Smooth muscle cell (in vitro differentiated cells): ENCODE data around the gene ATP6V1C2. TPM values are rescaled to one million over a fixed set of nuclear protein-coding genes. Genes with fewer than 3 reads are reported as not detected.

Experiments used
- DNase-seq: peaks from one replicate; lab custom pipeline; 2025; ENCODE audit not compliant: unreplicated experiment; lab: John Stamatoyannopoulos, UW
- H2AFZ ChIP-seq: fragments of 200-600 bp; sonication (generic); 2 replicates; pipeline ENCODE4 v1.6.0; 2016; ENCODE audit warnings: antibody characterized with exemption, low read depth, mild to moderate bottlenecking
- H3F3A ChIP-seq: fragments of 200-600 bp; sonication (generic); 2 replicates; pipeline ENCODE4 v1.6.0; 2017; ENCODE audit warnings: antibody characterized with exemption, low read depth
- H3K27ac ChIP-seq: fragments of 200-600 bp; sonication (generic); 2 replicates; pipeline ENCODE4 v1.5.1; 2016; ENCODE audit warnings: low read depth, mild to moderate bottlenecking
- H3K27me3 ChIP-seq: fragments of 200-600 bp; sonication (generic); 2 replicates; pipeline ENCODE4 v1.6.1; 2016; ENCODE audit warnings: low read depth, mild to moderate bottlenecking
- H3K36me3 ChIP-seq: fragments of 200-600 bp; sonication (generic); 2 replicates; pipeline ENCODE4 v1.5.1; 2016; ENCODE audit warnings: low read depth
- H3K4me1 ChIP-seq: fragments of 200-600 bp; sonication (generic); 2 replicates; pipeline ENCODE4 v1.5.1; 2016; ENCODE audit warnings: low read depth
- H3K4me2 ChIP-seq: fragments of 200-600 bp; sonication (generic); 2 replicates; pipeline ENCODE4 v1.6.0; 2016; ENCODE audit warnings: mild to moderate bottlenecking
- H3K4me3 ChIP-seq: fragments of 200-600 bp; sonication (generic); 2 replicates; pipeline ENCODE4 v1.5.1; 2016; ENCODE audit warnings: mild to moderate bottlenecking
- H3K79me2 ChIP-seq: fragments of 200-600 bp; sonication (generic); 2 replicates; pipeline ENCODE4 v1.6.0; 2016; ENCODE audit warnings: low read depth, mild to moderate bottlenecking
- H3K9ac ChIP-seq: fragments of 200-600 bp; sonication (generic); 2 replicates; pipeline ENCODE4 v1.6.0; 2016; ENCODE audit warnings: low read depth
- H3K9me3 ChIP-seq: fragments of 200-600 bp; sonication (generic); replicated peaks from 2 replicates; pipeline ENCODE4 v1.5.1; 2016; ENCODE audit warnings: low read depth
- H4K20me1 ChIP-seq: fragments of 200-600 bp; sonication (generic); 2 replicates; pipeline ENCODE4 v1.6.0; 2016; ENCODE audit warnings: low read depth
- WGBS: methylation state at CpG from one replicate; pipeline ENCODE4 v1.1.7; 2016; ENCODE audit warnings: low lambda C conversion rate; 5-methylcytosine and 5-hydroxymethylcytosine counted together
- polyA plus RNA-seq: library from polyadenylated mRNA; unstranded; fragments of >200 nt; fragmentation: Nextera tagmentation; extraction: Ambion mirVana; gene quantifications from 2 replicates; pipeline ENCODE4 v1.2.1, GENCODE V29; 2016
- total RNA-seq: library from RNA; depleted of rRNA; stranded (reverse); fragments of >200 nt; gene quantifications from 2 replicates; pipeline ENCODE4 v1.2.3, GENCODE V29; 2014
- TF ChIP-seq, protein P1 (sequence below): fragments of 200-600 bp; sonication (generic); IDR thresholded peaks from 2 replicates; pipeline ENCODE4 v1.5.1; 2017; ENCODE audit warnings: borderline replicate concordance, mild to moderate bottlenecking, antibody characterized with exemption; ENCODE audit not compliant: insufficient read depth, poor library complexity, severe bottlenecking

The ATP6V1C2 gene
- total and polyA plus RNA-seq, 2 experiments from 2014 or later: 0.53 to 1.5 TPM

- H3K27me3 ChIP-seq: no peaks in the 10 kb centered on the region
- H3K79me2 ChIP-seq: peaks cover 24% of the 10 kb centered on the region
- H2AFZ ChIP-seq: no peak overlapping the region
- no peaks in the 10 kb centered on the region for H3K4me1 ChIP-seq
- peaks cover 24% of the 10 kb centered on the region for H4K20me1 ChIP-seq
- peaks cover 10% of the 10 kb centered on the region for H3K36me3 ChIP-seq
- H3K4me2 ChIP-seq: no peak overlapping the region
- no peak overlapping the region for H3K27ac ChIP-seq
- 83% methylated on average over 1 of the region's 1 CpG for WGBS
- DNase-seq: no peak
- TF ChIP-seq, protein P1, sequence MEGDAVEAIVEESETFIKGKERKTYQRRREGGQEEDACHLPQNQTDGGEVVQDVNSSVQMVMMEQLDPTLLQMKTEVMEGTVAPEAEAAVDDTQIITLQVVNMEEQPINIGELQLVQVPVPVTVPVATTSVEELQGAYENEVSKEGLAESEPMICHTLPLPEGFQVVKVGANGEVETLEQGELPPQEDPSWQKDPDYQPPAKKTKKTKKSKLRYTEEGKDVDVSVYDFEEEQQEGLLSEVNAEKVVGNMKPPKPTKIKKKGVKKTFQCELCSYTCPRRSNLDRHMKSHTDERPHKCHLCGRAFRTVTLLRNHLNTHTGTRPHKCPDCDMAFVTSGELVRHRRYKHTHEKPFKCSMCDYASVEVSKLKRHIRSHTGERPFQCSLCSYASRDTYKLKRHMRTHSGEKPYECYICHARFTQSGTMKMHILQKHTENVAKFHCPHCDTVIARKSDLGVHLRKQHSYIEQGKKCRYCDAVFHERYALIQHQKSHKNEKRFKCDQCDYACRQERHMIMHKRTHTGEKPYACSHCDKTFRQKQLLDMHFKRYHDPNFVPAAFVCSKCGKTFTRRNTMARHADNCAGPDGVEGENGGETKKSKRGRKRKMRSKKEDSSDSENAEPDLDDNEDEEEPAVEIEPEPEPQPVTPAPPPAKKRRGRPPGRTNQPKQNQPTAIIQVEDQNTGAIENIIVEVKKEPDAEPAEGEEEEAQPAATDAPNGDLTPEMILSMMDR: no peak
- no peaks in the 10 kb centered on the region for H3K9me3 ChIP-seq
- no peak overlapping the region for H3K4me3 ChIP-seq
- H3F3A ChIP-seq: no peaks in the 10 kb centered on the region
- no peak overlapping the region for H3K9ac ChIP-seq
Measured at GRCh38 chr2:10680214-10680613, 41.2 kb upstream of the ATP6V1C2 start.

- no peaks in the 10 kb centered on the region for H3K27me3 ChIP-seq
- no peaks in the 10 kb centered on the region for H3K4me1 ChIP-seq
- WGBS: 93% methylated on average over 2 of the region's 2 CpGs
- H3F3A ChIP-seq: no peaks in the 10 kb centered on the region
- H3K4me3 ChIP-seq: no peak overlapping the region
- DNase-seq: no peak
- H3K9me3 ChIP-seq: no peaks in the 10 kb centered on the region
- no peak overlapping the region for H3K9ac ChIP-seq
- peaks cover 6% of the 10 kb centered on the region for H3K36me3 ChIP-seq
- TF ChIP-seq, protein P1: no peak
- peaks cover 21% of the 10 kb centered on the region for H4K20me1 ChIP-seq
- H3K27ac ChIP-seq: no peak overlapping the region
- H3K79me2 ChIP-seq: peaks cover 31% of the 10 kb centered on the region
- no peak overlapping the region for H3K4me2 ChIP-seq
- H2AFZ ChIP-seq: no peak overlapping the region
Measured at GRCh38 chr2:10680957-10681356, 40.5 kb upstream of the ATP6V1C2 start.

- Histone ChIP-seq H3K4me2 (no peak overlapping the region), H3K36me3 (peaks cover 3% of the 10 kb centered on the region), H3K4me3 (no peak overlapping the region), H3K9ac (no peak overlapping the region), H3K27me3 (no peaks in the 10 kb centered on the region), H3F3A (no peaks in the 10 kb centered on the region), H3K4me1 (peaks cover 8% of the 10 kb centered on the region), H3K79me2 (peaks cover 72% of the 10 kb centered on the region), H2AFZ (no peak overlapping the region), H3K27ac (no peak overlapping the region), H3K9me3 (no peaks in the 10 kb centered on the region), H4K20me1 (peaks cover 29% of the 10 kb centered on the region)
- no peak for DNase-seq
- WGBS: 91% methylated on average over 5 of the region's 5 CpGs
- TF ChIP-seq, protein P1: no peak
Measured at GRCh38 chr2:10686176-10686730, 35.2 kb upstream of the ATP6V1C2 start.
